Endodermal cell (in vitro differentiated cells): ENCODE measurements around the gene CUL2. TPM values are rescaled to one million over a fixed set of nuclear protein-coding genes. Genes with fewer than 3 reads are reported as not detected.

Source experiments
- DNase-seq: peaks from one replicate; pipeline ENCODE4 v3.0.0-alpha.2; 2017
- H3K27ac ChIP-seq: 2 replicates; pipeline ENCODE4 v1.5.1; 2013; ENCODE audit warnings: mild to moderate bottlenecking, low read depth, low read length, moderate library complexity
- H3K27me3 ChIP-seq: 2 replicates; pipeline ENCODE4 v1.6.1; 2013; ENCODE audit warnings: mild to moderate bottlenecking, low read length, moderate library complexity; ENCODE audit not compliant: insufficient read depth, control insufficient read depth, poor library complexity, severe bottlenecking
- H3K36me3 ChIP-seq: 2 replicates; pipeline ENCODE4 v1.7.0; 2013; ENCODE audit warnings: mild to moderate bottlenecking, low read length, moderate library complexity; ENCODE audit not compliant: control insufficient read depth, insufficient read depth
- H3K4me1 ChIP-seq: one replicate; pipeline ENCODE4 v1.7.0; 2013; ENCODE audit warnings: low read length; ENCODE audit not compliant: control insufficient read depth, insufficient read depth
- H3K4me3 ChIP-seq: 2 replicates; pipeline ENCODE4 v1.5.1; 2013; ENCODE audit warnings: mild to moderate bottlenecking, low read length, moderate library complexity
- H3K9ac ChIP-seq: 2 replicates; pipeline ENCODE4 v1.6.1; 2013; ENCODE audit warnings: mild to moderate bottlenecking, low read length, moderate library complexity; ENCODE audit not compliant: poor library complexity, severe bottlenecking; ENCODE audit errors: extremely low read depth
- H3K9me3 ChIP-seq: 2 replicates; pipeline ENCODE4 v1.6.1; 2013; ENCODE audit warnings: mild to moderate bottlenecking, low read length, moderate library complexity; ENCODE audit not compliant: control insufficient read depth
- H3K27ac Mint-ChIP-seq: 2 replicates; pipeline ENCODE4 v1.8.0; 2020; ENCODE audit warnings: mixed read lengths
- H3K27me3 Mint-ChIP-seq: 2 replicates; pipeline ENCODE4 v1.8.0; 2021; ENCODE audit warnings: mild to moderate bottlenecking, mixed read lengths; ENCODE audit not compliant: insufficient read depth
- H3K36me3 Mint-ChIP-seq: 2 replicates; pipeline ENCODE4 v1.8.0; 2020; ENCODE audit warnings: low read depth, mixed read lengths
- H3K4me1 Mint-ChIP-seq: 2 replicates; pipeline ENCODE4 v1.8.0; 2020; ENCODE audit warnings: mixed read lengths
- H3K4me3 Mint-ChIP-seq: 2 replicates; pipeline ENCODE4 v1.8.0; 2020; ENCODE audit warnings: mild to moderate bottlenecking, moderate library complexity, mixed read lengths
- H3K9me3 Mint-ChIP-seq: 2 replicates; pipeline ENCODE4 v1.8.0; 2020; ENCODE audit warnings: mild to moderate bottlenecking, mixed read lengths
- CTCF ChIP-seq: fragments of 200-600 bp; sonication (generic); conservative IDR thresholded peaks from 2 replicates; pipeline ENCODE4 v1.5.0; 2021; ENCODE audit warnings: antibody characterized with exemption, mild to moderate bottlenecking
- WGBS, 2 experiments: methylation state at CpG; one replicate each; pipeline versions ENCODE4 v1.1.5 to v1.1.7; 2013; ENCODE audit warnings: missing lambda C conversion rate in 2 of 2, mixed read lengths in 1 of 2; ENCODE audit not compliant: insufficient coverage in 1 of 2, insufficient read length in 1 of 2; 5-methylcytosine and 5-hydroxymethylcytosine counted together
- total RNA-seq, 2 donors: library from RNA; stranded (reverse); fragmentation: NEBNext Ultra II Directional in 1 of 2; extraction: Animal tissue kit (Norgen Biotek cat#: 25700) in 1 of 2; gene quantifications; 2 replicates in 1 of 2; 3 replicates in 1 of 2; pipeline ENCODE4 v1.2.1, GENCODE V29; 2021

The CUL2 gene
- total RNA-seq, 2 donors from 2014 or later: 39.2 to 41.5 TPM

GRCh38 chr10:35019041-35020024 lies 70.8 kb downstream of the CUL2 start:
- H3K36me3 ChIP-seq: peaks cover 50% of the 10 kb centered on the region
- no peak for DNase-seq
- H3K9me3 ChIP-seq: no peaks in the 10 kb centered on the region
- Mint-ChIP-seq H3K9me3 (no peaks in the 10 kb centered on the region), H3K36me3 (peaks cover 37% of the 10 kb centered on the region), H3K27ac (no peak overlapping the region), H3K4me3 (no peak overlapping the region), H3K27me3 (no peaks in the 10 kb centered on the region), H3K4me1 (peaks cover 8% of the 10 kb centered on the region)
- WGBS, 2 experiments: 96 to 97% methylated on average over 5 to 8 of the region's 8 CpGs
- H3K4me1 ChIP-seq: no peaks in the 10 kb centered on the region
- H3K4me3 ChIP-seq: no peak overlapping the region
- no peak overlapping the region for H3K9ac ChIP-seq
- TF ChIP-seq CTCF: no peak
- H3K27ac ChIP-seq: no peak overlapping the region
- H3K27me3 ChIP-seq: no peaks in the 10 kb centered on the region

GRCh38 chr10:35017608-35018007 lies 72.5 kb downstream of the CUL2 start:
- WGBS, 2 experiments: 69 to 96% methylated on average over 2 to 5 of the region's 5 CpGs
- Histone ChIP-seq H3K36me3 (peaks cover 47% of the 10 kb centered on the region), H3K9me3 (no peaks in the 10 kb centered on the region), H3K4me3 (no peak overlapping the region), H3K27ac (no peak overlapping the region), H3K4me1 (no peaks in the 10 kb centered on the region), H3K27me3 (no peaks in the 10 kb centered on the region), H3K9ac (no peak overlapping the region)
- no peaks in the 10 kb centered on the region for H3K9me3 Mint-ChIP-seq
- no peak for DNase-seq
- no peaks in the 10 kb centered on the region for H3K27me3 Mint-ChIP-seq
- TF ChIP-seq CTCF: no peak
- peaks cover 30% of the 10 kb centered on the region for H3K36me3 Mint-ChIP-seq
- no peak overlapping the region for H3K27ac Mint-ChIP-seq
- H3K4me1 Mint-ChIP-seq: peaks cover 10% of the 10 kb centered on the region
- H3K4me3 Mint-ChIP-seq: no peak overlapping the region

GRCh38 chr10:35015843-35016408 lies 74.2 kb downstream of the CUL2 start:
- no peaks in the 10 kb centered on the region for H3K27me3 ChIP-seq
- TF ChIP-seq CTCF: no peak
- no peak overlapping the region for H3K9ac ChIP-seq
- Mint-ChIP-seq H3K9me3 (no peaks in the 10 kb centered on the region), H3K36me3 (peaks cover 26% of the 10 kb centered on the region), H3K4me1 (peaks cover 7% of the 10 kb centered on the region), H3K27me3 (no peaks in the 10 kb centered on the region), H3K27ac (no peak overlapping the region), H3K4me3 (no peak overlapping the region)
- no peak overlapping the region for H3K27ac ChIP-seq
- peaks cover 54% of the 10 kb centered on the region for H3K36me3 ChIP-seq
- H3K9me3 ChIP-seq: no peaks in the 10 kb centered on the region
- H3K4me3 ChIP-seq: no peak overlapping the region
- no peaks in the 10 kb centered on the region for H3K4me1 ChIP-seq
- no peak for DNase-seq
- 92 to 95% methylated on average over 5 of the region's 5 CpGs for WGBS, 2 experiments
